Sigmoid colon (tissue), 7 donors: ENCODE measurements around the gene KRT73. TPM values are rescaled to one million over a fixed set of nuclear protein-coding genes. Genes with fewer than 3 reads are reported as not detected.

Source experiments
- DNase-seq: peaks from one replicate; pipeline ENCODE4 v3.0.0-alpha.2; 2019
- H3K27ac ChIP-seq, 4 donors: fragments of 200-600 bp; sonication (generic); one replicate each; pipeline ENCODE4 v1.5.1; 2016 to 2019; ENCODE audit warnings: mild to moderate bottlenecking in 1 of 4
- H3K27me3 ChIP-seq, 3 donors: fragments of 200-600 bp; sonication (generic); one replicate each; pipeline ENCODE4 v1.5.1; 2019; ENCODE audit warnings: mild to moderate bottlenecking in 1 of 3
- H3K36me3 ChIP-seq, 4 donors: fragments of 200-600 bp; sonication (generic); one replicate each; pipeline ENCODE4 v1.5.1; 2016 to 2019
- H3K4me1 ChIP-seq, 4 donors: fragments of 200-600 bp; sonication (generic); one replicate each; pipeline ENCODE4 v1.5.1; 2017 to 2019
- H3K4me3 ChIP-seq, 4 donors: fragments of 200-600 bp; sonication (generic); one replicate each; pipeline ENCODE4 v1.5.1; 2017 to 2019; ENCODE audit warnings: mild to moderate bottlenecking in 2 of 4, moderate library complexity in 1 of 4
- H3K9me3 ChIP-seq, 4 donors: fragments of 200-600 bp in 3 of 4; sonication (generic) in 3 of 4; one replicate each; pipeline versions ENCODE4 v1.5.1 to v1.6.1; 2013 to 2019
- EP300 ChIP-seq, 4 donors: sonication (generic); formaldehyde crosslinking; IDR thresholded peaks; one replicate each; pipeline ENCODE4 v1.6.1; 2017; ENCODE audit warnings: antibody characterized with exemption in 4 of 4
- POLR2A ChIP-seq, 2 donors: fragments of 450-650 bp; IDR thresholded peaks; one replicate each; pipeline ENCODE4 v1.6.1; 2016; ENCODE audit warnings: antibody characterized with exemption in 2 of 2, mild to moderate bottlenecking in 2 of 2, moderate library complexity in 2 of 2
- POLR2AphosphoS5 ChIP-seq, 4 donors: sonication (generic); formaldehyde crosslinking; IDR thresholded peaks; one replicate each; pipeline ENCODE4 v1.6.1; 2017; ENCODE audit warnings: antibody characterized with exemption in 4 of 4
- WGBS, 2 donors: extraction: QIAGEN DNeasy Blood & Tissue Kit; methylation state at CpG; one replicate each; pipeline ENCODE4 v1.1.7; 2013; 5-methylcytosine and 5-hydroxymethylcytosine counted together
- intact Hi-C: fragments of 100-400 bp; cut with DNase I; formaldehyde crosslinking; loops from one replicate; pipeline ENCODE4 v1.15.1; 2023
- polyA plus RNA-seq, 3 donors: library from polyadenylated mRNA; stranded (reverse); fragments of 200-250 nt; gene quantifications; one replicate each; pipeline ENCODE4 v1.2.3, GENCODE V29; 2013
- total RNA-seq, 4 donors: library from RNA; depleted of rRNA; stranded (reverse); fragments of >200 nt; gene quantifications; one replicate each; pipeline ENCODE4 v1.1.0, GENCODE V29; 2016
- TF ChIP-seq, protein P1 (sequence below), 4 experiments: fragments of 450-650 bp in 3 of 4; fragments of 200-600 bp in 1 of 4; IDR thresholded peaks; one replicate each; pipeline ENCODE4 v1.5.1; 2016 to 2019; ENCODE audit warnings: antibody characterized with exemption in 4 of 4, mild to moderate bottlenecking in 3 of 4, moderate library complexity in 2 of 4
- donor health status: healthy with polysubstance abuse.
- donor health status: Bipolar disorder and iron deficiency.
- donor health status: healthy.

The KRT73 gene
- total and polyA plus RNA-seq, 7 donors = 0.73 TPM; not detected in 6

DNA sequence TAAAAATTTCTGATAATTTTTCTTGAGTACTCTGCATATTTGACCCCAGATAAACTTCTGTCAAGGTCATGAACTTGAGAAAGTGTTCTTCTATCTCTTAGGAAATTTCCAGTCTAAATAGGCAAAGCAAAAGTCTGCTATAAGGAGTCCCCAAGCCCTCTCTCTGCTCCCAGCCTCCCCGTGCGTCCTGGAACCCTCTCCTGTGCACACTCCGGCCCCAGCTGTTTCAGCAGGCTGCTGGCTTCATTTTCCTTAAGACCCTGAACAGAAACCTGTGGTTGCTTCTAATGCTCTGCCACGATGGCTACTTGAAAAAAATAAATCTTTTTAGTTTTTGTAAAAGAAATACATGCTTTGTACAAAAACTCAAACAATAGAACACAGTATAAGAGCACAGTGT, 18.9 kb upstream of the KRT73 start:
- TF ChIP-seq POLR2A (IDR thresholded peaks at IDR 0.05) = no peak
- TF ChIP-seq POLR2AphosphoS5 (IDR thresholded peaks at IDR 0.05) = no peak
- TF ChIP-seq EP300 (IDR thresholded peaks at IDR 0.05) = no peak
- TF ChIP-seq, protein P1, sequence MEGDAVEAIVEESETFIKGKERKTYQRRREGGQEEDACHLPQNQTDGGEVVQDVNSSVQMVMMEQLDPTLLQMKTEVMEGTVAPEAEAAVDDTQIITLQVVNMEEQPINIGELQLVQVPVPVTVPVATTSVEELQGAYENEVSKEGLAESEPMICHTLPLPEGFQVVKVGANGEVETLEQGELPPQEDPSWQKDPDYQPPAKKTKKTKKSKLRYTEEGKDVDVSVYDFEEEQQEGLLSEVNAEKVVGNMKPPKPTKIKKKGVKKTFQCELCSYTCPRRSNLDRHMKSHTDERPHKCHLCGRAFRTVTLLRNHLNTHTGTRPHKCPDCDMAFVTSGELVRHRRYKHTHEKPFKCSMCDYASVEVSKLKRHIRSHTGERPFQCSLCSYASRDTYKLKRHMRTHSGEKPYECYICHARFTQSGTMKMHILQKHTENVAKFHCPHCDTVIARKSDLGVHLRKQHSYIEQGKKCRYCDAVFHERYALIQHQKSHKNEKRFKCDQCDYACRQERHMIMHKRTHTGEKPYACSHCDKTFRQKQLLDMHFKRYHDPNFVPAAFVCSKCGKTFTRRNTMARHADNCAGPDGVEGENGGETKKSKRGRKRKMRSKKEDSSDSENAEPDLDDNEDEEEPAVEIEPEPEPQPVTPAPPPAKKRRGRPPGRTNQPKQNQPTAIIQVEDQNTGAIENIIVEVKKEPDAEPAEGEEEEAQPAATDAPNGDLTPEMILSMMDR (IDR thresholded peaks at IDR 0.05) = no peak
- no peaks in the 10 kb centered on the region for H3K9me3 ChIP-seq
- no peaks in the 10 kb centered on the region for H3K36me3 ChIP-seq
- WGBS, 2 donors = 77 to 79% methylated on average over 4 of the region's 4 CpGs
- intact Hi-C loops = no loop called here
- peaks cover 0 to 10% (median 0%) of the 10 kb centered on the region in 3 donors for H3K27me3 ChIP-seq
- no peak overlapping the region for H3K27ac ChIP-seq
- H3K4me3 ChIP-seq = no peak overlapping the region
- peaks cover 0 to 21% (median 3%) of the 10 kb centered on the region in 4 donors for H3K4me1 ChIP-seq
- no peak for DNase-seq

DNA sequence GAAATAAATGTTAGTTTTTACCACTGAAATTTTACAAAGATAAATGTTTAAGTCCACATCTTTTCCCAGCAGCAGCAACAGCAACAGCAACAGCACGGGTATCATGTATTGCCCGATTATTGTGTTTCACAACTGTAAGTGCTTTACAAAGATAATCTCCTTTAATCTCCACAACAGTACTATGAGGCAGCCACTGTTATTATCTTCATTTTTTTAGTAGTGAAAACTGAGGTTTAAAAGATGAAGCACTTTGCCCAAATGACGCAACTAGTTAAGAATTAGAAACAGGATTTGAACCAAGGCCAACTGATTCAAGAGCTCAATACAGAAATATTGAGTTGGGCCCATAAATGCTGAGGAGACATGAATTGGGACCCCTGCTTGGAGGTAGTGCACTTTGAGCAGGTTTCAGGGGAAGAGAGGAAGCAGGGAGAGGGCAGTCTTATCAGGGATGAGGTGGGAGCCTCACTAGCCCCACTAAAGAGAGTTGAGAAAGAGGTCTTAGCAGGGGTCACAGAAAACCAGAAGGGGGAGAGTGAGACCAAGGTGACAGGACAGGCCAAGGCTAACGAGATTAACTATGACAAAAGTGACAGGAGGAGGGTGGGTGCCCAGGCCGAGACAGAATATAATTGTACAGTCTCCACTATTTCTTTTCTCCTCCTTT, 18.4 kb upstream of the KRT73 start:
- H3K9me3 ChIP-seq = no peaks in the 10 kb centered on the region

DNA sequence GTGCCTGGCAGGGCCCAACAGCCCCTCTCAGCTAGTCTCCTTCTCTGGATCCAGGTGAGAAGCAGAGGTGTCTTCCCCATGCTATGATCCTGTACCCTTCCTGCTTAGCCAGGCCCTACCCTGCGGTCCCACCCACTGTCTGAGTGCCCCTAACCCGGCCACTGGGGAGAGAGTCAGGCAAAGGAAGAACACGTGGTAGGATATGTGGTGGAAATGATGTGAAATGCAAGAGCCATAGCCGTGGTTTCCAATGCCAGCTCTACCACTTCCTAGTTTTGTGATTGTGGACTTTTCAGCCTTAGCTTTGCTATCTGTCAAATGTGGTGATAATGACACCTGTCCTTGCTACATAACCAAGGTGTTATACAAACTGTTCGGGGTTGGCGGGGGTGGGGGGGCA, 17.8 kb upstream of the KRT73 start:
- Histone ChIP-seq H3K4me1 (peaks cover 0 to 22% (median 3%) of the 10 kb centered on the region in 4 donors), H3K27ac (no peak overlapping the region), H3K27me3 (peaks cover 0 to 3% (median 0%) of the 10 kb centered on the region in 3 donors), H3K9me3 (no peaks in the 10 kb centered on the region), H3K36me3 (no peaks in the 10 kb centered on the region), H3K4me3 (no peak overlapping the region)
- DNase-seq = peak; percentile 25
- intact Hi-C loops = no loop called here
- 69 to 78% methylated on average over 6 of the region's 6 CpGs for WGBS, 2 donors
- TF ChIP-seq EP300 (IDR thresholded peaks at IDR 0.05) (no peak), POLR2A (IDR thresholded peaks at IDR 0.05) (no peak), POLR2AphosphoS5 (IDR thresholded peaks at IDR 0.05) (no peak)

More for the DNA sequence above, 18.4 kb upstream of the KRT73 start:
- 69 to 78% methylated on average over 5 of the region's 5 CpGs for WGBS, 2 donors
- Histone ChIP-seq H3K4me1 (peaks cover 0 to 22% (median 3%) of the 10 kb centered on the region in 4 donors), H3K27me3 (peaks cover 0 to 6% (median 0%) of the 10 kb centered on the region in 3 donors), H3K4me3 (no peak overlapping the region), H3K36me3 (no peaks in the 10 kb centered on the region), H3K27ac (no peak overlapping the region)
- TF ChIP-seq, protein P1 (IDR thresholded peaks at IDR 0.05) = no peak
- TF ChIP-seq POLR2A (IDR thresholded peaks at IDR 0.05) = no peak
- no peak for TF ChIP-seq EP300 (IDR thresholded peaks at IDR 0.05)
- no peak for TF ChIP-seq POLR2AphosphoS5 (IDR thresholded peaks at IDR 0.05)
- DNase-seq = no peak
- intact Hi-C loops = no loop called here

GRCh38 chr12:52634266-52635056, 16.1 kb upstream of the KRT73 start:
- WGBS, 2 donors = 38 to 67% methylated on average over 7 of the region's 7 CpGs
- intact Hi-C loops = no loop called here
- Histone ChIP-seq H3K9me3 (no peaks in the 10 kb centered on the region), H3K4me3 (no peak overlapping the region), H3K27ac (no peak overlapping the region), H3K36me3 (no peaks in the 10 kb centered on the region), H3K27me3 (peaks cover 0 to 3% (median 0%) of the 10 kb centered on the region in 3 donors), H3K4me1 (peaks cover 0 to 22% (median 3%) of the 10 kb centered on the region in 4 donors)
- DNase-seq = peak; percentile 90
- TF ChIP-seq, protein P1 (IDR thresholded peaks at IDR 0.05) = no peak
- TF ChIP-seq POLR2A (IDR thresholded peaks at IDR 0.05) (no peak), EP300 (IDR thresholded peaks at IDR 0.05) (no peak), POLR2AphosphoS5 (IDR thresholded peaks at IDR 0.05) (no peak)

DNA sequence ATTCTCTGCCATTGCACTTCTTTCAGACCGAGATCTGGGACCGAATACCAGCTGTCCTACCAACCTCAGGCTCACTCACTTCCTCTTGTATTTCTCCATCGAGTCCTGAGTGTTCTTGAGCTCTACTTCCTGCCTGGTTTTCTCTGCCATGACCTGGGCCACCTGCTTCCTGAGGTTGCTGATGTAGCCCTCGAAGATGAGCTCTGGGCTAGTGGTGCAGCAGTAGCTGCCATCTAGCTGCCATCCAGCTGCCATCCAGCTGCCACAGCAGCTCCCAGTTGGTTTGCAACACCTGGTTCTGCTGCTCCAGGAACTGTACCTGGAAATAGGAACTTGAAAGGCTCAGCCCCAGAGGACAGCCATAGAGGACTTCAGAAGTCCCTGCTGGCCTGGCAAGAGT, 15.0 kb upstream of the KRT73 start:
- 38 to 65% methylated on average over 4 of the region's 4 CpGs for WGBS, 2 donors
- no peak overlapping the region for H3K27ac ChIP-seq
- no peaks in the 10 kb centered on the region for H3K9me3 ChIP-seq
- DNase-seq = no peak
- no peaks in the 10 kb centered on the region for H3K36me3 ChIP-seq
- intact Hi-C loops = no loop called here
- peaks cover 0 to 22% (median 3%) of the 10 kb centered on the region in 4 donors for H3K4me1 ChIP-seq
- TF ChIP-seq POLR2A (IDR thresholded peaks at IDR 0.05) (no peak), POLR2AphosphoS5 (IDR thresholded peaks at IDR 0.05) (no peak), EP300 (IDR thresholded peaks at IDR 0.05) (no peak)
- H3K27me3 ChIP-seq = no peaks in the 10 kb centered on the region
- H3K4me3 ChIP-seq = no peak overlapping the region
